ENCODE results near the gene LAMA2.

The LAMA2 gene

GRCh38 chr6:129558248-129558647, 675.3 kb downstream of the LAMA2 start:
- no peak for DNase-seq

GRCh38 chr6:129565366-129565765, 682.4 kb downstream of the LAMA2 start:
- DNase-seq: no peak

GRCh38 chr6:129565811-129566210, 682.9 kb downstream of the LAMA2 start:
- no peak for DNase-seq
